MCF 10A (cell line): ENCODE data around the gene MAP1LC3A. TPM values are rescaled to one million over a fixed set of nuclear protein-coding genes. Genes with fewer than 3 reads are reported as not detected.

Experiments used
- BruUV-seq: library from RNA; stranded (reverse); fragments of 400-500 nt; replicated peaks from 2 replicates; lab custom pipeline; 2021; lab: Mats Ljungman, UMichigan
- CTCF ChIA-PET: fragments of 300-600 bp; sonication (Branson Sonifier 250); formaldehyde crosslinking; extraction: SDS; loops from one replicate; lab custom pipeline; 2021; ENCODE audit warnings: antibody characterized with exemption, inconsistent platforms; lab: Yijun Ruan, JAX
- POLR2A ChIA-PET: fragments of 300-600, 350-650 bp; sonication (Branson Sonifier 250); formaldehyde crosslinking; extraction: SDS; loops from one replicate; lab custom pipeline; 2020; ENCODE audit warnings: antibody characterized with exemption, inconsistent platforms; lab: Yijun Ruan, JAX
- DNase-seq: peaks from one replicate; pipeline ENCODE4 v3.0.0-alpha.2; 2018; ENCODE audit not compliant: unreplicated experiment
- H3K27ac Mint-ChIP-seq: one replicate; pipeline ENCODE4 v1.8.0; 2022; ENCODE audit warnings: mild to moderate bottlenecking, low read depth, mixed read lengths; ENCODE audit not compliant: unreplicated experiment
- H3K27me3 Mint-ChIP-seq: one replicate; pipeline ENCODE4 v1.8.0; 2022; ENCODE audit warnings: mixed read lengths; ENCODE audit not compliant: insufficient read depth, unreplicated experiment
- H3K36me3 Mint-ChIP-seq: one replicate; pipeline ENCODE4 v1.8.0; 2022; ENCODE audit warnings: mild to moderate bottlenecking, moderate library complexity, mixed read lengths; ENCODE audit not compliant: insufficient read depth, unreplicated experiment
- H3K4me1 Mint-ChIP-seq: one replicate; pipeline ENCODE4 v1.8.0; 2022; ENCODE audit warnings: mixed read lengths; ENCODE audit not compliant: insufficient read depth, unreplicated experiment
- H3K4me3 Mint-ChIP-seq: one replicate; pipeline ENCODE4 v1.8.0; 2022; ENCODE audit warnings: mild to moderate bottlenecking, moderate library complexity, mixed read lengths; ENCODE audit not compliant: unreplicated experiment
- H3K9me3 Mint-ChIP-seq: one replicate; pipeline ENCODE4 v1.8.0; 2022; ENCODE audit warnings: mixed read lengths; ENCODE audit not compliant: unreplicated experiment
- intact Hi-C: fragments of 100-400 bp; cut with micrococcal nuclease; formaldehyde crosslinking; loops from 2 replicates; pipeline ENCODE4 v1.14.1; 2022
- total RNA-seq: library from RNA; stranded (reverse); gene quantifications from 2 replicates; pipeline ENCODE4 v1.2.3, GENCODE V29; 2022
- TF ChIP-seq, protein P1 (sequence below): fragments of 200-600 bp; IDR thresholded peaks from one replicate; pipeline ENCODE4 v1.8.0; 2022; ENCODE audit warnings: antibody characterized with exemption, mild to moderate bottlenecking; ENCODE audit not compliant: unreplicated experiment

Gene MAP1LC3A
- total RNA-seq, 1 experiment from 2014 or later, result 10.5 TPM

DNA sequence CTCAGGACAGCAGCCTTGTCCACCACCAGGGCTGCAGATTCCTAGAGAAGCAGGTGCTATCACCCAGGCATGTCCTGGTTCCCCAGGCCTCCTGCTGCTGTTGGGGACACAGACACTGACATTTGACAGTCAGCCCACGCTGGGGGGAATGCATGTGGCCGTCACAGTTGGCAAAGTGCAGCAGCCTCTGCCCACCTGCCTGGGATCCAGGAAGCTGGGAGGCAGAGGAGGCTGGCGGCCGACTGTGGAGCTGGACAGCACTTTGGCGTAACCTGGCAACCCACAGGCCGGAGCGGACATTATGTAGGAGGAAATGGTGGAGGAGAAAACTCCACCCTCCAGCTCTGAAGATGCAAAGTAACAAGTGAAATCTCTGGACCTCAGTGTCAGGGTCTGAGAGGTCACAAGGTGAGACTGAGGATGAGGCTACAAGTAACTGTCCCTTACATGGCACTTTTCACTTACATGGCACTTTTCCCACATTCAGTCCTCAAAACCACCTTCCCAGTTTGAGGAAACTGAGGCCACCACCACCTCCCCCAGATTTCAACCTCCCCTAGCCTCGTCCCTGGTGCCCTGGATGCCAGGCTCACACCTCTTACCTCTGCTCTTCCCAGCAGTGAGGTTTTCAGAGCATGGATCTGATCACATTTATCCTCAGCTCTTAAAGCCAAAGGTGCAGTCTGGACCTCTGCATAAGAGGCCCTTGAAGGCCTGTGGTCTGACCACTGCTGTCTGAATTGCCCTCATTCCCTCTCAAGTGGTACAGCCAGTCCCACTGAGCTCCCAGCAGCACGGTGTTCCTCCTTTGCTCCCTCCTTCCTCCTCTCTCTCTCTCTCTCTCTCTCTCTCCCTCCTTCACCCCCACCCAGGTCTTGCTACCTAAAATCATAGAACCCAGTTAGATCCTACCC lies 8.7 kb downstream of the MAP1LC3A start:
- ChIA-PET CTCF (interaction anchor here (0.5 to 4.6 kb wide), 8 partner anchors 11 to 302 kb away, joined by 3 to 17 read pairs (median 3); no protein-coding TSS in a partner anchor), POLR2A (interaction anchor here (0.6 kb wide), 1 partner anchor 309 kb away, joined by 3 read pairs; the partner anchor contains the start of gene ACSS2)
- no peaks in the 10 kb centered on the region for H3K9me3 Mint-ChIP-seq
- BruUV-seq, result no TSS peak
- no peak overlapping the region for H3K27ac Mint-ChIP-seq
- intact Hi-C loops, result no loop called here
- no peaks in the 10 kb centered on the region for H3K27me3 Mint-ChIP-seq
- TF ChIP-seq, protein P1, sequence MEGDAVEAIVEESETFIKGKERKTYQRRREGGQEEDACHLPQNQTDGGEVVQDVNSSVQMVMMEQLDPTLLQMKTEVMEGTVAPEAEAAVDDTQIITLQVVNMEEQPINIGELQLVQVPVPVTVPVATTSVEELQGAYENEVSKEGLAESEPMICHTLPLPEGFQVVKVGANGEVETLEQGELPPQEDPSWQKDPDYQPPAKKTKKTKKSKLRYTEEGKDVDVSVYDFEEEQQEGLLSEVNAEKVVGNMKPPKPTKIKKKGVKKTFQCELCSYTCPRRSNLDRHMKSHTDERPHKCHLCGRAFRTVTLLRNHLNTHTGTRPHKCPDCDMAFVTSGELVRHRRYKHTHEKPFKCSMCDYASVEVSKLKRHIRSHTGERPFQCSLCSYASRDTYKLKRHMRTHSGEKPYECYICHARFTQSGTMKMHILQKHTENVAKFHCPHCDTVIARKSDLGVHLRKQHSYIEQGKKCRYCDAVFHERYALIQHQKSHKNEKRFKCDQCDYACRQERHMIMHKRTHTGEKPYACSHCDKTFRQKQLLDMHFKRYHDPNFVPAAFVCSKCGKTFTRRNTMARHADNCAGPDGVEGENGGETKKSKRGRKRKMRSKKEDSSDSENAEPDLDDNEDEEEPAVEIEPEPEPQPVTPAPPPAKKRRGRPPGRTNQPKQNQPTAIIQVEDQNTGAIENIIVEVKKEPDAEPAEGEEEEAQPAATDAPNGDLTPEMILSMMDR, result no peak
- H3K4me1 Mint-ChIP-seq, result no peaks in the 10 kb centered on the region
- H3K36me3 Mint-ChIP-seq, result peaks cover 12% of the 10 kb centered on the region
- H3K4me3 Mint-ChIP-seq, result no peak overlapping the region
- DNase-seq, result no peak

DNA sequence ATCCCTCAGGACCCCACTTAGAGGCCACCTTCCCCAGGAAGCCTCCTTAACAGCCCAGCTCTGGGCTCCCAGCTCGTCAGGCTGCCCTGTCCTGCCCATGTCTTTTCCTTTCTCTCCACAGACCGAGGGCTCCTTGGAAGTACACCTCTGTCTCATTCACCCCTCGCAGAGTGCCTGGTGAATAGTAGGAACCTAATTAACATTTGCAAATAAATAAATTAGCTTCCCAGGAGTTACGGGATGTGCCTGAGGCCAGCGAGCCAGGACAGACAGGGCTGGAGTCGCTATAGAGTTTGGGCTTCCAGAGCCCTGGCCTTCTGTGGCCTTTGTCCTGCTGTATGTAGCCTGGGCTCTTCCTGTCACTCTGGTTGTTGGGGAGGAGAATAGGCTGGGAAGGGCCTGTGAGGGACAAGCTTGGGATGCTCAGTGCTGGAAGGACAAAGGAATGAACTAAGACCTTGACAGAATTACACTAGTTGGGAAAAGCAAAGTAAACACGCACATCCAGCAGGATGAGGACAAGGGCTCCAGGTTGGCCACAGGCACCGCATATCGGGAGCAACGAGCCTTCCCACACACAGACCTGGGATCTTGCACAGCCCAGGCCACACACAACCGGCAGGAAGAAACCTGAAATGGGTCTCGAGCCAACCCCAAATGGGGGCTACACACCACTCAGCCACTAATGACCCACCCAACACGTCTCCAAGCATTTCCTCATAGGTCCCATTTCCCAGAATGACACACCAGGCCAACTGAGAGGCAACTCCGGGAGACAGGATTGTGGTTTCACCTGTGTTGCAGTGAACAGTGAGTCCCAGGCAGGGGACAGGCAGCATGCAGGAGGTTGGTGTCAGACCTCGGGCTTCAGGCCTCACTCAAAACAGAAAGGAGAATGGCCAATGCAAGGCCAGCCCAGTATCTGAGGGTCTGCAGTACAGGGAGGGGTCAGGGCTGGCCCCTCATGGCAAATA lies 9.7 kb downstream of the MAP1LC3A start:
- no TSS peak for BruUV-seq
- DNase-seq, result no peak
- H3K4me1 Mint-ChIP-seq, result no peaks in the 10 kb centered on the region
- H3K36me3 Mint-ChIP-seq, result peaks cover 12% of the 10 kb centered on the region
- no peak overlapping the region for H3K4me3 Mint-ChIP-seq
- TF ChIP-seq, protein P1, result no peak
- CTCF ChIA-PET, result interaction anchor here (0.5 to 4.6 kb wide), 7 partner anchors 10 to 294 kb away, joined by 3 to 17 read pairs (median 3); no protein-coding TSS in a partner anchor
- no peaks in the 10 kb centered on the region for H3K27me3 Mint-ChIP-seq
- H3K27ac Mint-ChIP-seq, result no peak overlapping the region
- H3K9me3 Mint-ChIP-seq, result no peaks in the 10 kb centered on the region
- POLR2A ChIA-PET, result interaction anchor here (0.6 kb wide), 2 partner anchors 10 to 51 kb away, joined by 3 to 5 read pairs; no protein-coding TSS in a partner anchor
- intact Hi-C loops, result no loop called here

DNA sequence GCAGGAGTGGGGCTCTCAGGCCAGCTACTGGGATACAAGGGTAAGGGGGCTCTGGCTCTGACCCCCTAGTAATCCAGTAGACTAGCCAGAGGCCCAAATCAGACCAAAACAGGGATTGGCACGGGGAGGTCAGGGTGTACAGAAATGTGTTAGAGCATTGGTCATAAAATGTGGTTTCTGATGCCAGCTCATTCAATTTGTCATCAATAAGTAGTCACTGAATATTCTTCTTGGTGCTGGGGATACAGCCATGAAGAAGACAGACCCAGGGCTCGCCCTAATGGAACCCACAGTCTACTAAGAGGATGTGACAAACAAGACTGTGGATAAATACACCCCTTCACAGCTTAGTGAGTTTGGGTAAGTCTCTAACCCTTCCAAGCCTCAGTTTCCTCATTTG lies 11.1 kb downstream of the MAP1LC3A start:
- H3K36me3 Mint-ChIP-seq, result peaks cover 12% of the 10 kb centered on the region
- no peaks in the 10 kb centered on the region for H3K27me3 Mint-ChIP-seq
- no peak overlapping the region for H3K27ac Mint-ChIP-seq
- ChIA-PET CTCF (interaction anchor here (0.6 to 4.6 kb wide), 7 partner anchors 9 to 1984 kb away, joined by 3 to 17 read pairs (median 3); no protein-coding TSS in a partner anchor), POLR2A (interaction anchor here (0.6 to 1.3 kb wide), 2 partner anchors 11 to 209 kb away, joined by 3 to 4 read pairs; partner anchors contain the start of gene MAP1LC3A)
- H3K4me1 Mint-ChIP-seq, result no peaks in the 10 kb centered on the region
- TF ChIP-seq, protein P1, result no peak
- no peak for DNase-seq
- no peaks in the 10 kb centered on the region for H3K9me3 Mint-ChIP-seq
- H3K4me3 Mint-ChIP-seq, result no peak overlapping the region
- BruUV-seq, result no TSS peak
- intact Hi-C loops, result no loop called here
